NCI-H146 treated with DMSO at 0.1 percent for 48 hours (cell line): ENCODE data around the gene AMZ2.
"Not testable (repeated sequence)": the region's sequence is repeated elsewhere in the genome, so short reads cannot be mapped to it uniquely, and the experiment has no call there.

Experiments
- DNase-seq: peaks from one replicate; lab custom pipeline; 2025; ENCODE audit not compliant: unreplicated experiment; lab: John Stamatoyannopoulos, UW

AMZ2 gene

GRCh38 chr17:68247445-68248198, at the start of gene AMZ2:
Gene AMZ2 (plus strand): TSS chr17:68248043. CDS start chr17:68250188, 2,145 bp downstream.
- peak; percentile 83 for DNase-seq

- DNase-seq = peak; percentile 5
Measured at GRCh38 chr17:68198931-68199836, 48.7 kb upstream of the AMZ2 start.

- no peak for DNase-seq
Measured at GRCh38 chr17:68199837-68200688, 47.8 kb upstream of the AMZ2 start.

- peak; percentile 63 for DNase-seq
Measured at GRCh38 chr17:68200689-68201417, 47.0 kb upstream of the AMZ2 start.

- not testable (repeated sequence) for DNase-seq
Measured at GRCh38 chr17:68201418-68201771, 46.4 kb upstream of the AMZ2 start.

- not testable (repeated sequence) for DNase-seq
Measured at GRCh38 chr17:68202321-68202720, 45.5 kb upstream of the AMZ2 start.

GRCh38 chr17:68204736-68205135, 43.1 kb upstream of the AMZ2 start:
- no peak for DNase-seq

GRCh38 chr17:68205251-68205807, 42.5 kb upstream of the AMZ2 start:
- DNase-seq = peak; percentile 70

- DNase-seq = peak; percentile 17
Measured at GRCh38 chr17:68205808-68206720, 41.8 kb upstream of the AMZ2 start.

GRCh38 chr17:68207651-68208253, 40.1 kb upstream of the AMZ2 start:
- no peak for DNase-seq

GRCh38 chr17:68208651-68209050, 39.2 kb upstream of the AMZ2 start:
- DNase-seq = not testable (repeated sequence)

GRCh38 chr17:68209191-68209900, 38.5 kb upstream of the AMZ2 start:
- not testable (repeated sequence) for DNase-seq

- no peak for DNase-seq
Measured at GRCh38 chr17:68210570-68211315, 37.1 kb upstream of the AMZ2 start.

- not testable (repeated sequence) for DNase-seq
Measured at GRCh38 chr17:68213428-68214411, 34.1 kb upstream of the AMZ2 start.

- not testable (repeated sequence) for DNase-seq
Measured at GRCh38 chr17:68215453-68215852, 32.4 kb upstream of the AMZ2 start.

- not testable (repeated sequence) for DNase-seq
Measured at GRCh38 chr17:68219429-68219828, 28.4 kb upstream of the AMZ2 start.
